LNCAP (cell line): ENCODE data around the gene ZNF532.

Experiments
- TF ChIP-seq, protein P1 (sequence below): fragments of 450-650 bp; IDR thresholded peaks from 2 replicates; pipeline ENCODE4 v1.5.1; 2017; ENCODE audit warnings: mild to moderate bottlenecking

Gene ZNF532

GRCh38 chr18:58995663-58996062 lies 131.0 kb downstream of the ZNF532 start:
- TF ChIP-seq, protein P1, sequence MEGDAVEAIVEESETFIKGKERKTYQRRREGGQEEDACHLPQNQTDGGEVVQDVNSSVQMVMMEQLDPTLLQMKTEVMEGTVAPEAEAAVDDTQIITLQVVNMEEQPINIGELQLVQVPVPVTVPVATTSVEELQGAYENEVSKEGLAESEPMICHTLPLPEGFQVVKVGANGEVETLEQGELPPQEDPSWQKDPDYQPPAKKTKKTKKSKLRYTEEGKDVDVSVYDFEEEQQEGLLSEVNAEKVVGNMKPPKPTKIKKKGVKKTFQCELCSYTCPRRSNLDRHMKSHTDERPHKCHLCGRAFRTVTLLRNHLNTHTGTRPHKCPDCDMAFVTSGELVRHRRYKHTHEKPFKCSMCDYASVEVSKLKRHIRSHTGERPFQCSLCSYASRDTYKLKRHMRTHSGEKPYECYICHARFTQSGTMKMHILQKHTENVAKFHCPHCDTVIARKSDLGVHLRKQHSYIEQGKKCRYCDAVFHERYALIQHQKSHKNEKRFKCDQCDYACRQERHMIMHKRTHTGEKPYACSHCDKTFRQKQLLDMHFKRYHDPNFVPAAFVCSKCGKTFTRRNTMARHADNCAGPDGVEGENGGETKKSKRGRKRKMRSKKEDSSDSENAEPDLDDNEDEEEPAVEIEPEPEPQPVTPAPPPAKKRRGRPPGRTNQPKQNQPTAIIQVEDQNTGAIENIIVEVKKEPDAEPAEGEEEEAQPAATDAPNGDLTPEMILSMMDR, result no peak

DNA sequence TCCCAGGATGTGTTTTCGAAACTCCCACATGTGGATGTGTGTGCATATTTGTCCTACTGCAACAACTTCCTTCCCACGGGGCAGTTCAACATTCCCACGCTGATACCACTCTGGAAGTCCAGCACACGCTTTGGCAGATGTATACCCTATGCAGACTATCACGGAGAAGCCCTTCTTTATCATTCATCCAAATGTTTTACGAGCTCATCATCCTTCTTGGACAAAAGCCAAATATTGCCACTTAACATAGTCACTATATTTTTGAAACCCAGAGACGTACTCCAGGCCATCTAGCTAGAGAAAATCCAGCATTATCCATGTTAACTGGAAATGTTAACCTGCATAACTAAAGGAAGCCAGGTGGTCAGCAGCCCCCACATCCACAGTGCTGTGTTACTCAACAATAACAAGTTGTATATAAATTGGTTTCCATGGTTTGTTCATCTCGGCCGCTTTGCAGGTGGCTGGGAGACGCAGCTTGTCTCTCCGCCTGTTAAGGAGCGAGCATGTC lies 131.5 kb downstream of the ZNF532 start:
- TF ChIP-seq, protein P1, result no peak

- TF ChIP-seq, protein P1, result no peak
Observed at GRCh38 chr18:58996696-58997095, 132.0 kb downstream of the ZNF532 start.

DNA sequence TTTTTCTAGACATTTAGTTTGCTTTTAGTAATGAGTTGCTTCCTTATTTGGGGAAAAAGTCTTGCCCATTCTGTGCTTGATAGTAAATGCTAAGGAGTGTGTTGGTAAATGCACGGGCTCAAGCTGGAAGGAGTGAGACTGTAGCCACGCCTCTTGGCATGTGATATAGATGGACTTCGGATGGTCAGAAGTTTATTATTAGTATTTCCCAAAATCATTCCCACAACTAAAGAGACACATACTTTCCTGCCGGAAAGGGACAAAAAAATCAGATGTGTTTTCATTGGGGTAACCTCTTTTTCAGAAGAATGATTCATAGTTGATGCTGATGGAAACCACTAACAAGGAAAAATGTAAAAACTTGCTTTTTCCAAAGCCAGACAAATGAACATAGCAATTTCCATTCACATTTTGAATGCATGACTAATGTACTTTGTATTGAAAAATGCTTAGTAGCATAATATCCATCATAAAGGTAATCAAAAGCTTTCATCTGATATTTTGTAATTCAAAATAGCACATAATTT lies 133.2 kb downstream of the ZNF532 start:
- TF ChIP-seq, protein P1, result no peak

GRCh38 chr18:58998401-58999203 lies 133.9 kb downstream of the ZNF532 start:
- TF ChIP-seq, protein P1, result no peak

- TF ChIP-seq, protein P1, result no peak
Observed at GRCh38 chr18:59001166-59001565, 136.5 kb downstream of the ZNF532 start.

DNA sequence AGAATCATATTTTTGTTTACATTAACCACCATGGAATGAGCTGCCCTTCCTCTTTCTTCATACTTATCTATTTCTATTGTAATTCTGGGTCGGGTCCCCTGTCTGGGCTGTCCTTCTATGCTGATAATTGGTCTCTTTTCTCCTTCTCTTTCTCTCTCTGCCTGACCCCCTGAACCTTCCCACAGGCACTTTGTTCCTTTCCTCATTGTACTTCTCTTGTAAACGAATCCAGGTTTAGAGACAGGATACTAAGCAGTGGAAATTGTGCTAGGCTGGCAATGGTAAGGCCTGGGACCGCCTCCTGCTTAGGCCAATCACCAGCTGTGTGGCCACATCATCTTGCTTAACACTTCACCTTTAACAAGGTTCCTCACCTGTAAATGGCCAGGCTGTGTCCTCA lies 137.0 kb downstream of the ZNF532 start:
- TF ChIP-seq, protein P1, result no peak
